GM23338 (cell line): ENCODE data around the gene SRI. TPM values are rescaled to one million over a fixed set of nuclear protein-coding genes. Genes with fewer than 3 reads are reported as not detected.

Experiments used
- ATAC-seq: fragments of 200-7000 bp; cut with Tn5 transposase; 3 replicates; pipeline ENCODE4 v1.9.1; 2020
- DNase-seq: peaks from one replicate; pipeline ENCODE4 v3.0.0-alpha.2; 2015; ENCODE audit warnings: low spot score
- H2AFZ ChIP-seq: fragments of 200-600 bp; sonication (generic); 2 replicates; pipeline ENCODE4 v1.8.0; 2016; ENCODE audit warnings: antibody characterized with exemption, mild to moderate bottlenecking, moderate library complexity
- H3F3A ChIP-seq: fragments of 200-600 bp; sonication (generic); replicated peaks from 2 replicates; pipeline ENCODE4 v1.8.0; 2017; ENCODE audit warnings: antibody characterized with exemption, mixed run types, low read depth
- H3K27ac ChIP-seq: fragments of 200-600 bp; sonication (generic); 2 replicates; pipeline ENCODE4 v1.6.1; 2016; ENCODE audit warnings: low read depth
- H3K27me3 ChIP-seq: fragments of 200-600 bp; sonication (generic); 2 replicates; pipeline ENCODE4 v1.8.0; 2016; ENCODE audit warnings: mild to moderate bottlenecking, mixed run types, moderate library complexity; ENCODE audit not compliant: insufficient read depth
- H3K36me3 ChIP-seq: fragments of 200-600 bp; sonication (generic); 2 replicates; pipeline ENCODE4 v1.8.0; 2016; ENCODE audit warnings: mild to moderate bottlenecking; ENCODE audit not compliant: insufficient read depth
- H3K4me1 ChIP-seq: fragments of 200-600 bp; sonication (generic); 2 replicates; pipeline ENCODE4 v1.8.0; 2016; ENCODE audit warnings: mild to moderate bottlenecking, moderate library complexity; ENCODE audit not compliant: insufficient read depth
- H3K4me2 ChIP-seq: fragments of 200-600 bp; sonication (generic); 2 replicates; pipeline ENCODE4 v1.7.1; 2017; ENCODE audit warnings: mixed run types
- H3K4me3 ChIP-seq: fragments of 200-600 bp; sonication (generic); 2 replicates; pipeline ENCODE4 v1.6.1; 2016; ENCODE audit warnings: mixed run types
- H3K79me2 ChIP-seq: fragments of 200-600 bp; sonication (generic); replicated peaks from 2 replicates; pipeline ENCODE4 v1.8.0; 2017; ENCODE audit warnings: mild to moderate bottlenecking; ENCODE audit not compliant: insufficient read depth
- H3K9me2 ChIP-seq: fragments of 200-600 bp; sonication (generic); 2 replicates; pipeline ENCODE4 v1.8.0; 2017; ENCODE audit not compliant: insufficient read depth
- H4K20me1 ChIP-seq: fragments of 200-600 bp; sonication (generic); replicated peaks from 2 replicates; pipeline ENCODE4 v1.8.0; 2017; ENCODE audit warnings: mild to moderate bottlenecking; ENCODE audit not compliant: insufficient read depth
- H3K27ac Mint-ChIP-seq: 2 replicates; pipeline ENCODE4 v1.8.0; 2020; ENCODE audit warnings: inconsistent platforms, mild to moderate bottlenecking, moderate library complexity, mixed read lengths
- H3K27me3 Mint-ChIP-seq: 3 replicates; pipeline ENCODE4 v1.8.0; 2022; ENCODE audit warnings: low read depth, mild to moderate bottlenecking, moderate library complexity, mixed read lengths, inconsistent platforms; ENCODE audit not compliant: insufficient read depth, poor library complexity
- H3K36me3 Mint-ChIP-seq: 3 replicates; pipeline ENCODE4 v1.8.0; 2021; ENCODE audit warnings: low read depth, mild to moderate bottlenecking, inconsistent platforms, moderate library complexity, mixed read lengths
- H3K4me1 Mint-ChIP-seq: 3 replicates; pipeline ENCODE4 v1.8.0; 2020; ENCODE audit warnings: mild to moderate bottlenecking, inconsistent platforms, mixed read lengths
- H3K4me3 Mint-ChIP-seq: 3 replicates; pipeline ENCODE4 v1.8.0; 2021; ENCODE audit warnings: moderate library complexity, mild to moderate bottlenecking, inconsistent platforms, mixed read lengths
- H3K9me3 Mint-ChIP-seq: 3 replicates; pipeline ENCODE4 v1.8.0; 2020; ENCODE audit warnings: moderate library complexity, mild to moderate bottlenecking, inconsistent platforms, mixed read lengths
- CREB1 ChIP-seq: fragments of 250-450 bp; sonication (Bioruptor Pico); IDR thresholded peaks from 2 replicates; pipeline ENCODE4 v1.5.0; 2020; ENCODE audit warnings: low read depth, mild to moderate bottlenecking, moderate library complexity
- CTCF ChIP-seq, 2 experiments: fragments of 200-600 bp in 1 of 2; sonication (generic) in 1 of 2; conservative IDR thresholded peaks; 2 replicates each; pipeline versions ENCODE4 v1.5.1 to v1.6.1; 2016 to 2017; ENCODE audit warnings: antibody characterized with exemption in 2 of 2, low read depth in 2 of 2, mild to moderate bottlenecking in 2 of 2, moderate library complexity in 1 of 2
- ETS1 ChIP-seq: IDR thresholded peaks from 2 replicates; pipeline ENCODE4 v1.6.1; 2016; ENCODE audit warnings: antibody characterized with exemption
- EZH2 ChIP-seq: fragments of 200-600 bp; sonication (generic); IDR thresholded peaks from one replicate; pipeline ENCODE4 v1.8.0; 2017; ENCODE audit warnings: antibody characterized with exemption, mild to moderate bottlenecking, low read depth; ENCODE audit not compliant: unreplicated experiment
- EZH2phosphoT487 ChIP-seq: fragments of 200-600 bp; sonication (generic); IDR thresholded peaks from one replicate; pipeline ENCODE4 v1.8.1; 2018; ENCODE audit warnings: antibody characterized with exemption; ENCODE audit not compliant: unreplicated experiment
- JUNB ChIP-seq: IDR thresholded peaks from one replicate; pipeline ENCODE4 v1.6.1; 2016; ENCODE audit warnings: antibody characterized with exemption; ENCODE audit not compliant: unreplicated experiment
- NANOG ChIP-seq: IDR thresholded peaks from 2 replicates; pipeline ENCODE4 v1.6.1; 2016; ENCODE audit warnings: antibody characterized with exemption, borderline replicate concordance
- POLR2AphosphoS5 ChIP-seq: IDR thresholded peaks from 2 replicates; pipeline ENCODE4 v1.6.1; 2016; ENCODE audit warnings: antibody characterized with exemption, low read depth
- STAT1 ChIP-seq: IDR thresholded peaks from one replicate; pipeline ENCODE4 v1.6.1; 2016; ENCODE audit warnings: antibody characterized with exemption; ENCODE audit not compliant: unreplicated experiment
- ZNF114 ChIP-seq: fragments of 250-450 bp; sonication (Bioruptor Pico); IDR thresholded peaks from 2 replicates; pipeline ENCODE4 v1.5.0; 2020; ENCODE audit warnings: mild to moderate bottlenecking, moderate library complexity
- ZNF331 ChIP-seq: fragments of 250-450 bp; sonication (Bioruptor Pico); IDR thresholded peaks from 2 replicates; pipeline ENCODE4 v1.5.0; 2020; ENCODE audit warnings: low read depth, mild to moderate bottlenecking, moderate library complexity
- polyA plus RNA-seq: library from polyadenylated mRNA; unstranded; fragments of >200 nt; fragmentation: Nextera tagmentation; extraction: Ambion mirVana; gene quantifications from 2 replicates; pipeline ENCODE4 v1.2.1, GENCODE V29; 2016
- total RNA-seq: library from RNA; depleted of rRNA; stranded (reverse); fragments of >200 nt; shearing (Covaris generic); gene quantifications from 2 replicates; pipeline ENCODE4 v1.2.3, GENCODE V29; 2014

SRI gene
- total and polyA plus RNA-seq, 2 experiments from 2014 or later: 141 to 321 TPM

GRCh38 chr7:88260719-88261118 is 40.9 kb upstream of the SRI start:
- H3K27ac Mint-ChIP-seq: no peak overlapping the region
- H3K36me3 ChIP-seq: no peaks in the 10 kb centered on the region
- no peak overlapping the region for H3K4me3 ChIP-seq
- no peaks in the 10 kb centered on the region for H3K4me1 Mint-ChIP-seq
- no peaks in the 10 kb centered on the region for H3K27me3 ChIP-seq
- H3K4me1 ChIP-seq: no peaks in the 10 kb centered on the region
- H3K9me2 ChIP-seq: 0 out of 2 replicates have a peak, but pooled peaks cover 9% of the 10 kb centered on the region
- H4K20me1 ChIP-seq: no peaks in the 10 kb centered on the region
- no peak overlapping the region for H3K4me3 Mint-ChIP-seq
- no peaks in the 10 kb centered on the region for H3F3A ChIP-seq
- ATAC-seq (no peak), DNase-seq (no peak)
- no peaks in the 10 kb centered on the region for H3K27me3 Mint-ChIP-seq
- no peak overlapping the region for H3K27ac ChIP-seq
- peaks cover 12% of the 10 kb centered on the region; the same call in 2 of the 3 replicates for H3K9me3 Mint-ChIP-seq
- no peaks in the 10 kb centered on the region for H3K79me2 ChIP-seq
- H3K36me3 Mint-ChIP-seq: peaks cover 6% of the 10 kb centered on the region; the same call in 1 of the 3 replicates
- TF ChIP-seq POLR2AphosphoS5 (no peak), CTCF (conservative IDR thresholded peaks at IDR 0.05; ENCODE audit: low read depth in 2 of 2) (no peak), STAT1 (no peak), EZH2phosphoT487 (no peak), JUNB (no peak), ZNF331 (CRISPR knock-in tag) (no peak)
- H3K4me2 ChIP-seq: no peak overlapping the region
- H2AFZ ChIP-seq: no peak overlapping the region

- Histone ChIP-seq H3K4me2 (no peak overlapping the region), H3K9me2 (0 out of 2 replicates have a peak, but pooled peaks cover 9% of the 10 kb centered on the region), H3K27ac (no peak overlapping the region), H3F3A (no peaks in the 10 kb centered on the region), H2AFZ (no peak overlapping the region), H3K27me3 (no peaks in the 10 kb centered on the region), H4K20me1 (no peaks in the 10 kb centered on the region), H3K36me3 (no peaks in the 10 kb centered on the region), H3K4me3 (no peak overlapping the region), H3K79me2 (no peaks in the 10 kb centered on the region), H3K4me1 (no peaks in the 10 kb centered on the region)
- no peak for ATAC-seq
- Mint-ChIP-seq H3K4me1 (no peaks in the 10 kb centered on the region), H3K27ac (no peak overlapping the region), H3K27me3 (no peaks in the 10 kb centered on the region), H3K4me3 (no peak overlapping the region), H3K9me3 (peaks cover 13% of the 10 kb centered on the region; the same call in 2 of the 3 replicates), H3K36me3 (peaks cover 3% of the 10 kb centered on the region; the same call in 2 of the 3 replicates)
- DNase-seq: no peak
- no peak for TF ChIP-seq EZH2phosphoT487
- TF ChIP-seq POLR2AphosphoS5: no peak
- no peak for TF ChIP-seq EZH2
- no peak for TF ChIP-seq ETS1
- no peak for TF ChIP-seq JUNB
- TF ChIP-seq CREB1: no peak
- no peak for TF ChIP-seq ZNF114 (CRISPR knock-in tag)
- no peak for TF ChIP-seq CTCF (conservative IDR thresholded peaks at IDR 0.05; ENCODE audit: low read depth in 2 of 2)
- TF ChIP-seq NANOG: no peak
- no peak for TF ChIP-seq ZNF331 (CRISPR knock-in tag)
Observed at GRCh38 chr7:88259656-88260380, 40.0 kb upstream of the SRI start.
